ENCODE measurements around the gene ADAM15.

The ADAM15 gene

DNA sequence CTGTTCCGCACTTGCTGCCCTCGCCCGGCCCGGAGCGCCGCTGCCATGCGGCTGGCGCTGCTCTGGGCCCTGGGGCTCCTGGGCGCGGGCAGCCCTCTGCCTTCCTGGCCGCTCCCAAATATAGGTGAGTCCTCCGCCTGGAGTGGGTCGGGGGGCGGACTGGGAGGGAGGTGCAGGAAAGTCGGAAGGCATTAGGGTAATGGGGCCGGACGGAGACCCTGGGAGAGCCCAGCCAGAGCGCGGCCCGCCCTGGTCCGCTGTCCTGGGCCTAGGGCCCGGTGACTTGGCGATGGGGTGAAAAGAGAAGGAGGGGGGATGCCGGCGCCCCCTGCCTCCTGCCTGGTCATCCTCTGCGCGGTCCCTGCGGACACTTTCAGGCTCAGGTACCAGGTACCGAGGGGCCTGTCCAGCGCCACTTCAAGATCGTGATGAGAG lies 243 bp downstream of the ADAM15 start:
- Histone ChIP-seq H3K9me3 (ENCODE audit: control insufficient read depth, low read length) (no peaks in the 10 kb centered on the region), H3K27ac (ENCODE audit: insufficient read depth, low read length, poor library complexity, severe bottlenecking) (peak overlapping the region; percentile 61), H3K4me3 (ENCODE audit: insufficient read depth, low read depth, low read length, poor library complexity, severe bottlenecking) (peak overlapping the region; percentile 90), H3K27me3 (replicated peaks; ENCODE audit: control insufficient read depth, insufficient read depth, low read length, poor library complexity, severe bottlenecking) (no peaks in the 10 kb centered on the region), H3K4me1 (ENCODE audit: control insufficient read depth, insufficient read depth, low read length, poor library complexity, severe bottlenecking) (peaks cover 25% of the 10 kb centered on the region), H3K36me3 (ENCODE audit: control insufficient read depth, insufficient read depth, low read length) (peaks cover 3% of the 10 kb centered on the region)
- DNase-seq, result no peak

DNA sequence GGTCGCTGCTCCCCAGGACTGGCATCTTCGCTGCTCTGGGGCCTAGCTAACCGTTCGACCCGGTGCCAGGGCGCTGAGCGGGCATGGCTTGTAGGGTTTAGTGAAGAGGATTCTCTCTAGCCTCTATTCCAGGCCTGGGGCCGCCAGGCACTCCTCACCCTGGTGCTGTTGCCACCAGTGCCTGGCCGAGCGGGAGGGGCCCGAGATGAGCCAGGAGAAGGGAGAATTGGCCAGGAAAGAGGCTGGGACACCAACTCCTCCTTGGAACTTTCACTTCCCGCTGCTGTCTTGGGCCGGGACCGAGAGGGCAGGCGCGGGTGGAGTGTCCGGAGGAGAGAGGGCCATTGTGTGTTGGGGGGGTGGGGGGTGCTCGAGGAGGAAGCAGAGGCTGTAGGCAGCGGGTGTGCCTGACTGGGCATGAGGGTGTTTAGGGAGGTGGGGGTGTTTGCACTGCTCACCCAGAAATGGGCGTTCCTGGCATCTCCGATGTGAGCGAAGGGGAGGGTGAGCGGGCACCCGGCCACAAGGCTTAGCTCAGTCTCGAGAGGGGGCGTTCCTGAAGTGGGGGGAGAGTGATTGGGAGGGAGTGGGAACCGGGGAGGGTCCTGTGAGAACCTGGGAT lies 772 bp downstream of the ADAM15 start:
- H3K27me3 ChIP-seq (replicated peaks; ENCODE audit: control insufficient read depth, insufficient read depth, low read length, poor library complexity, severe bottlenecking), result no peaks in the 10 kb centered on the region
- DNase-seq, result no peak
- H3K4me3 ChIP-seq (ENCODE audit: insufficient read depth, low read depth, low read length, poor library complexity, severe bottlenecking), result peak overlapping the region; percentile 90
- H3K9me3 ChIP-seq (ENCODE audit: control insufficient read depth, low read length), result no peaks in the 10 kb centered on the region
- H3K27ac ChIP-seq (ENCODE audit: insufficient read depth, low read length, poor library complexity, severe bottlenecking), result peak overlapping the region; percentile 61
- H3K4me1 ChIP-seq (ENCODE audit: control insufficient read depth, insufficient read depth, low read length, poor library complexity, severe bottlenecking), result peaks cover 25% of the 10 kb centered on the region
- peaks cover 7% of the 10 kb centered on the region for H3K36me3 ChIP-seq (ENCODE audit: control insufficient read depth, insufficient read depth, low read length)

DNA sequence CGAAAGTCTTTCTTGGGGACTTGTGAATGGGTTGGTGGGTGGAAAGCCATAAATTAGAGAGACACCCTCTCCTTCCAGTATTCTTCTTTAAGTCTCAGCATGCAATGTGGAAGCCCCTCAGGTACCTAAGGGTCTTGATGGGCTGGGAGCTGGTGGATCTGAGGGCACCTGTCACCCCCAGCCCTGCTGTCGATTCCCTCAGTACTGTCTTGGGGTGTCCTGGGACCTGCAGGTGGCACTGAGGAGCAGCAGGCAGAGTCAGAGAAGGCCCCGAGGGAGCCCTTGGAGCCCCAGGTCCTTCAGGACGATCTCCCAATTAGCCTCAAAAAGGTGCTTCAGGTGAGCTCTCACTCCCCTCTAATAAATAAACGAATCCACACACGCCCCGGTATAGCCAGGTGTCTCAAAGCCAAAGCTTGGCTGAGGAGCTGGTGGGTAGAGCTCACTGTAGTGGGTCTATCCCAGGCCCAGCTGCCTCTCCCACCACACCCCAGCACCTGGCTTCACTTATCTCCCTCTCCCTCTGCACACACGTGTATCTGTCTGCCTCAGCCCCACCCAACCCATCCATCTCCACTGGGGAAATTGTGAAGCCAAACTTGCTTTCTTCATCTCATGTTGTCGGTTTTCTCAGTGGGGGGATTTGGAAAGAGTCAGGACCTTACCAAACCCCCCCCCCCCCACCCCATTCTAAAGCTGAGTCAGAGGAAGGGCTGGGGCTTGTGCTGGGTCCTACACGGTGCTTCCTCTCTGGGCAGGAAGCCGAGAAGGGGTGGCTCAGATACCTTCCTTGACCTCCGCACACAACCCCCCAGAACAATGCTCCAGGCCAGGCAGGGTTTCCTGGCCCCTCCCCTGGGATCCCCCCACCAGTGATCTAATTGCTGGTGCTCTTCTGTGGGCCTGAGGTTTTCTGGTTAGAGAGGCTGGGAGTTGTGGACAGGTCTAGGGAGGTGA lies 1.6 kb downstream of the ADAM15 start:
- no peak for DNase-seq
- peak overlapping the region; percentile 90 for H3K4me3 ChIP-seq (ENCODE audit: insufficient read depth, low read depth, low read length, poor library complexity, severe bottlenecking)
- peaks cover 25% of the 10 kb centered on the region for H3K4me1 ChIP-seq (ENCODE audit: control insufficient read depth, insufficient read depth, low read length, poor library complexity, severe bottlenecking)
- no peaks in the 10 kb centered on the region for H3K9me3 ChIP-seq (ENCODE audit: control insufficient read depth, low read length)
- H3K36me3 ChIP-seq (ENCODE audit: control insufficient read depth, insufficient read depth, low read length), result peaks cover 15% of the 10 kb centered on the region
- H3K27me3 ChIP-seq (replicated peaks; ENCODE audit: control insufficient read depth, insufficient read depth, low read length, poor library complexity, severe bottlenecking), result no peaks in the 10 kb centered on the region
- peak overlapping the region; percentile 15 for H3K27ac ChIP-seq (ENCODE audit: insufficient read depth, low read length, poor library complexity, severe bottlenecking)

DNA sequence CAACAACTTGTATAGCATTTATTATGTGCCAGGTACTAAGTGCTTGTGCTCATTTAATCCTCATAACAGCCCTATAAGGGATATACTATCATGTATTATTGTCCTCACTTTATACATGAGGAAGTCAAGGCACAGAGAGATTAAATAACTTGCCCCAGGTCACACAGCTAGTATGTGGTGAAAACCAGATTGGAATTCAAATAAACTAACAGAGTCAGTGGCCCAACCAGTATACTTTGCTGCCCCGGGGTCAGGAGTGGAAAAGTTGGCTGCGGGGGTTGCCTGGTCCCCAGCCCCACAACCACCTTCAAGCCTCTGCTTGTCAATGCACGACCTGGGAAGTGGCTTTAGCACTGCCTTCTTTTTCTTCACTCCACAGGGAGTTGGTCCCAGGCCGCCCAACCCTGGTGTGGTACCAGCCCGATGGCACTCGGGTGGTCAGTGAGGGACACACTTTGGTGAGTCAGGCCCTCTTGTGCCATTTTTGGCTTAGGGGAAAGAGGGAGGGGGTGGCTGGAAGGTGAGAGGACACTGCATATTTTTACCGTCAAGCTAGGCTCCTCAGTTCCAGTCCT lies 2.5 kb downstream of the ADAM15 start:
- H3K9me3 ChIP-seq (ENCODE audit: control insufficient read depth, low read length), result no peaks in the 10 kb centered on the region
- no peak for DNase-seq
- H3K4me1 ChIP-seq (ENCODE audit: control insufficient read depth, insufficient read depth, low read length, poor library complexity, severe bottlenecking), result peaks cover 25% of the 10 kb centered on the region
- no peaks in the 10 kb centered on the region for H3K27me3 ChIP-seq (replicated peaks; ENCODE audit: control insufficient read depth, insufficient read depth, low read length, poor library complexity, severe bottlenecking)
- no peak overlapping the region for H3K4me3 ChIP-seq (ENCODE audit: insufficient read depth, low read depth, low read length, poor library complexity, severe bottlenecking)
- peaks cover 23% of the 10 kb centered on the region for H3K36me3 ChIP-seq (ENCODE audit: control insufficient read depth, insufficient read depth, low read length)
- no peak overlapping the region for H3K27ac ChIP-seq (ENCODE audit: insufficient read depth, low read length, poor library complexity, severe bottlenecking)

DNA sequence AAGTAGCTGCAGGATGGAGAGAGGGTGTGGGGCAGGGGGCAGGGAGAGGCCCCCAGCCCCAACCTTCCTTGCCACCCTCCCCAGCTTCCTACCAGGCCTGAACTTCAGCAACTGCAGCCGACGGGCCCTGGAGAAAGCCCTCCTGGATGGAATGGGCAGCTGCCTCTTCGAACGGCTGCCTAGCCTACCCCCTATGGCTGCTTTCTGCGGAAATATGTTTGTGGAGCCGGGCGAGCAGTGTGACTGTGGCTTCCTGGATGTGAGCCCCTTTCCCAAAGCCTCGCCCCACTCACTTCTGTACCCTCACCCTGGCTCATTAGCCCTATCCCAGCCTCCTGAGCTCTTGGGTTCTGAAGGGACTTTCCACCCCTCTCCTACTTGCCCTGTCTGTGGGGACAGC lies 6.0 kb downstream of the ADAM15 start:
- H3K36me3 ChIP-seq (ENCODE audit: control insufficient read depth, insufficient read depth, low read length), result peaks cover 28% of the 10 kb centered on the region
- H3K4me1 ChIP-seq (ENCODE audit: control insufficient read depth, insufficient read depth, low read length, poor library complexity, severe bottlenecking), result peaks cover 24% of the 10 kb centered on the region
- no peaks in the 10 kb centered on the region for H3K9me3 ChIP-seq (ENCODE audit: control insufficient read depth, low read length)
- DNase-seq, result no peak
- H3K27ac ChIP-seq (ENCODE audit: insufficient read depth, low read length, poor library complexity, severe bottlenecking), result no peak overlapping the region
- no peaks in the 10 kb centered on the region for H3K27me3 ChIP-seq (replicated peaks; ENCODE audit: control insufficient read depth, insufficient read depth, low read length, poor library complexity, severe bottlenecking)
- no peak overlapping the region for H3K4me3 ChIP-seq (ENCODE audit: insufficient read depth, low read depth, low read length, poor library complexity, severe bottlenecking)

DNA sequence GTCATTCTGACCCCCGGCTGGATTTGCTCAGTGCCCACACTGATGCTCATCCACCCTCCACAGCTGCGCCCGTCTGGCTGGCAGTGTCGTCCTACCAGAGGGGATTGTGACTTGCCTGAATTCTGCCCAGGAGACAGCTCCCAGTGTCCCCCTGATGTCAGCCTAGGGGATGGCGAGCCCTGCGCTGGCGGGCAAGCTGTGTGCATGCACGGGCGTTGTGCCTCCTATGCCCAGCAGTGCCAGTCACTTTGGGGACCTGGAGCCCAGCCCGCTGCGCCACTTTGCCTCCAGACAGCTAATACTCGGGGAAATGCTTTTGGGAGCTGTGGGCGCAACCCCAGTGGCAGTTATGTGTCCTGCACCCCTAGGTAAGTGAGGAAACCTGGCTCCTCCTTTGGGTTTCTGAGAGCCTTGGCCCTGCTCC lies 6.7 kb downstream of the ADAM15 start:
- Histone ChIP-seq H3K4me3 (ENCODE audit: insufficient read depth, low read depth, low read length, poor library complexity, severe bottlenecking) (no peak overlapping the region), H3K9me3 (ENCODE audit: control insufficient read depth, low read length) (no peaks in the 10 kb centered on the region), H3K27me3 (replicated peaks; ENCODE audit: control insufficient read depth, insufficient read depth, low read length, poor library complexity, severe bottlenecking) (no peaks in the 10 kb centered on the region), H3K27ac (ENCODE audit: insufficient read depth, low read length, poor library complexity, severe bottlenecking) (no peak overlapping the region), H3K36me3 (ENCODE audit: control insufficient read depth, insufficient read depth, low read length) (peaks cover 28% of the 10 kb centered on the region), H3K4me1 (ENCODE audit: control insufficient read depth, insufficient read depth, low read length, poor library complexity, severe bottlenecking) (peaks cover 24% of the 10 kb centered on the region)
- DNase-seq, result no peak

DNA sequence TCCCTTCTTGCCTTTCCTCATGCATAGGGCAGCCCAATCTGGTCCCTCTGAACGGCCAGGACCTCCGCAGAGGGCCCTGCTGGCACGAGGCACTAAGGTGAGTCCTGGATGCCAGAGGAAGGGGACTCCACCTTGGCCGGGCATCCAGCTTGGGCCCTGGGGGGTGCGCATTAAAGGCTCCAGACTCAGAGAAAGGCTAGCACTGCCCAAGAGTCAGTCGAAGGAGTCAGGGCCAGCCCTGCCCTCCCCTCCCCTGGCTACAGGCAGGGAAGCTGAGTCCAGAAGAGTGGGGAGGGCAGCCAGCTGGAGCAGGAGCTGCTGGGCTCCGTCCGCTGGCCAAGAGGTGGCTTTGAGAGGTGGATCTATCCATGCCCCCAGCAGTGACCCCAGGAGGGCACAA lies 9.6 kb downstream of the ADAM15 start:
- peaks cover 28% of the 10 kb centered on the region for H3K4me1 ChIP-seq (ENCODE audit: control insufficient read depth, insufficient read depth, low read length, poor library complexity, severe bottlenecking)

DNA sequence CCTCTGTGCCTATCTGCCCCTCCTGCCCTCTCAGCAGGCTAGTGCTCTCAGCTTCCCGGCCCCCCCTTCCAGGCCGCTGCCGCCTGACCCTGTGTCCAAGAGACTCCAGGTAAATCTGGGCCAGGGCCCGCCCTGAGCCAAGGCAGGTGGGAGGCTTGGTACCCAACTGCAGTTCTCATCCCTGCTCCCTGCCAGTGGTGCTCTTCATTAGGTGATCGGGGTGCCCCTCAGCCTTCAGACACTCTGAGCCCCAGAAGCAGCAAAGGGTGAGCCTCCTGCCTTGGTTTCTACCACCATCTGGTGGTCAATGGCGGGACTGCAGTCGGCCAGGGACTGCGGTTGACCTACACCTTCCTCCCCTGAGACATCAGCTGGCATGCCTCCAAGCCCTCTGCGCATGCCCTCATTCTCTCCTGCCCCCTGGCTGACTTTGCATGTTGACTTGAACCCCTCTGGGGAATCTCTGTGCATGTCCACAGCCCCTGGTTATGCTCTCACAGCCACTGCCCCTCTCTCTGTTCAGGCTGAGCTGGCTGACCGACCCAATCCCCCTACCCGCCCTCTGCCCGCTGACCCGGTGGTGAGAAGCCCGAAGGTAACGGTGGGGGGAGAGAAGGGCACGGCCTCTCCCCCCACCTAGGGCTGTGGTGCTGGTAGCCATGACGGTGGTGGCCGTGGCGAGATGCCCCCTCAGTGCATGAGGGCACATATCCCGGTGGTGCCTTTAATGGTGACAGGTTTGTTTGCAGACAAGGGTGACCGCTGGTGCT lies 10.4 kb downstream of the ADAM15 start:
- no peak overlapping the region for H3K4me3 ChIP-seq (ENCODE audit: insufficient read depth, low read depth, low read length, poor library complexity, severe bottlenecking)
- peak; percentile 83 to 91 (median 89) for DNase-seq
- H3K27ac ChIP-seq (ENCODE audit: insufficient read depth, low read length, poor library complexity, severe bottlenecking), result no peak overlapping the region

More for the DNA sequence above, 9.6 kb downstream of the ADAM15 start:
- no peak for DNase-seq
- Histone ChIP-seq H3K9me3 (ENCODE audit: control insufficient read depth, low read length) (no peaks in the 10 kb centered on the region), H3K36me3 (ENCODE audit: control insufficient read depth, insufficient read depth, low read length) (peaks cover 28% of the 10 kb centered on the region), H3K4me3 (ENCODE audit: insufficient read depth, low read depth, low read length, poor library complexity, severe bottlenecking) (no peak overlapping the region), H3K27ac (ENCODE audit: insufficient read depth, low read length, poor library complexity, severe bottlenecking) (no peak overlapping the region), H3K27me3 (replicated peaks; ENCODE audit: control insufficient read depth, insufficient read depth, low read length, poor library complexity, severe bottlenecking) (no peaks in the 10 kb centered on the region)

DNA sequence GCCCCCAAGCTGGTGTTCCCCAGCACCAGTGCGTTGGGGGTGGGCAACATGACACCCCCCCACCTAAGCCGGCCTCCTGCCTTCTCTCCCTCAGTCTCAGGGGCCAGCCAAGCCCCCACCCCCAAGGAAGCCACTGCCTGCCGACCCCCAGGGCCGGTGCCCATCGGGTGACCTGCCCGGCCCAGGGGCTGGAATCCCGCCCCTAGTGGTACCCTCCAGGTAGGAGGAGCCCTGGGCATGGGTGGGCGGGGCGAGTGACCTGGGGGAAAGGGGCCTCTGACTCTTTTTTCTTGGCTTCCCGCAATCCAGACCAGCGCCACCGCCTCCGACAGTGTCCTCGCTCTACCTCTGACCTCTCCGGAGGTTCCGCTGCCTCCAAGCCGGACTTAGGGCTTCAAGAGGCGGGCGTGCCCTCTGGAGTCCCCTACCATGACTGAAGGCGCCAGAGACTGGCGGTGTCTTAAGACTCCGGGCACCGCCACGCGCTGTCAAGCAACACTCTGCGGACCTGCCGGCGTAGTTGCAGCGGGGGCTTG lies 11.1 kb downstream of the ADAM15 start:
- DNase-seq, result no peak
- H3K27ac ChIP-seq (ENCODE audit: insufficient read depth, low read length, poor library complexity, severe bottlenecking), result no peak overlapping the region
- no peaks in the 10 kb centered on the region for H3K9me3 ChIP-seq (ENCODE audit: control insufficient read depth, low read length)
- no peaks in the 10 kb centered on the region for H3K27me3 ChIP-seq (replicated peaks; ENCODE audit: control insufficient read depth, insufficient read depth, low read length, poor library complexity, severe bottlenecking)
- peaks cover 28% of the 10 kb centered on the region for H3K4me1 ChIP-seq (ENCODE audit: control insufficient read depth, insufficient read depth, low read length, poor library complexity, severe bottlenecking)
- H3K4me3 ChIP-seq (ENCODE audit: insufficient read depth, low read depth, low read length, poor library complexity, severe bottlenecking), result peak overlapping the region; percentile 92
- H3K36me3 ChIP-seq (ENCODE audit: control insufficient read depth, insufficient read depth, low read length), result peaks cover 18% of the 10 kb centered on the region

More for the DNA sequence above, 10.4 kb downstream of the ADAM15 start:
- H3K27me3 ChIP-seq (replicated peaks; ENCODE audit: control insufficient read depth, insufficient read depth, low read length, poor library complexity, severe bottlenecking), result no peaks in the 10 kb centered on the region
- peaks cover 28% of the 10 kb centered on the region for H3K4me1 ChIP-seq (ENCODE audit: control insufficient read depth, insufficient read depth, low read length, poor library complexity, severe bottlenecking)
- H3K9me3 ChIP-seq (ENCODE audit: control insufficient read depth, low read length), result no peaks in the 10 kb centered on the region
- peaks cover 24% of the 10 kb centered on the region for H3K36me3 ChIP-seq (ENCODE audit: control insufficient read depth, insufficient read depth, low read length)
